C4-2B (cell line): ENCODE results near the gene NFIC.
"Not testable (repeated sequence)": the region's sequence is repeated elsewhere in the genome, so short reads cannot be mapped to it uniquely, and the experiment has no call there.

Experiments used
- H3K27ac ChIP-seq: fragments of 450-650 bp; 2 replicates; pipeline ENCODE4 v1.5.1; 2017
- CTCF ChIP-seq: fragments of 450-650 bp; conservative IDR thresholded peaks from 2 replicates; pipeline ENCODE4 v1.5.1; 2017; ENCODE audit warnings: mild to moderate bottlenecking
- ZFX ChIP-seq: fragments of 450-650 bp; IDR thresholded peaks from 2 replicates; pipeline ENCODE4 v1.6.1; 2017

NFIC gene

GRCh38 chr19:3342246-3342645 is 24.1 kb upstream of the NFIC start:
- H3K27ac ChIP-seq, result no peak overlapping the region
- no peak for TF ChIP-seq CTCF
- TF ChIP-seq ZFX, result no peak

DNA sequence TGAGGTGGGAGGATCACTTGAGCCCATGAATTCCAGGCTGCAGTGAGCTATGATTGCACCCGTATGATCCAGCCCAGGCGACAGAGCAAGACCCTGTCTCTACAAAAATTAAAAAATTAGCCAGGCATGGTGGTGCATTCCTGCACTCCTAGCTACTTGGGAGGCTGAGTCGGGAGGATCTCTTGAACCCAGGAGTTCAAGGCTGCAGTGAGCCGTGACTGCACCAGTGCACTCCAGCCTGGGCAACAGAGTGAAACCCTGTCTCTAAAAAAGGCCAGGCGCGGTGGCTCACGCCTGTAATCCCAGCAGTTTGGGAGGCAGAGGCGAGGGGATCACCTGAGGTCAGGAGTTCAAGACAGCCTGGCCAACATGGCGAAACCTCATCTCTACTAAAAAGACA is 23.4 kb upstream of the NFIC start:
- H3K27ac ChIP-seq, result peak overlapping the region; percentile 29

DNA sequence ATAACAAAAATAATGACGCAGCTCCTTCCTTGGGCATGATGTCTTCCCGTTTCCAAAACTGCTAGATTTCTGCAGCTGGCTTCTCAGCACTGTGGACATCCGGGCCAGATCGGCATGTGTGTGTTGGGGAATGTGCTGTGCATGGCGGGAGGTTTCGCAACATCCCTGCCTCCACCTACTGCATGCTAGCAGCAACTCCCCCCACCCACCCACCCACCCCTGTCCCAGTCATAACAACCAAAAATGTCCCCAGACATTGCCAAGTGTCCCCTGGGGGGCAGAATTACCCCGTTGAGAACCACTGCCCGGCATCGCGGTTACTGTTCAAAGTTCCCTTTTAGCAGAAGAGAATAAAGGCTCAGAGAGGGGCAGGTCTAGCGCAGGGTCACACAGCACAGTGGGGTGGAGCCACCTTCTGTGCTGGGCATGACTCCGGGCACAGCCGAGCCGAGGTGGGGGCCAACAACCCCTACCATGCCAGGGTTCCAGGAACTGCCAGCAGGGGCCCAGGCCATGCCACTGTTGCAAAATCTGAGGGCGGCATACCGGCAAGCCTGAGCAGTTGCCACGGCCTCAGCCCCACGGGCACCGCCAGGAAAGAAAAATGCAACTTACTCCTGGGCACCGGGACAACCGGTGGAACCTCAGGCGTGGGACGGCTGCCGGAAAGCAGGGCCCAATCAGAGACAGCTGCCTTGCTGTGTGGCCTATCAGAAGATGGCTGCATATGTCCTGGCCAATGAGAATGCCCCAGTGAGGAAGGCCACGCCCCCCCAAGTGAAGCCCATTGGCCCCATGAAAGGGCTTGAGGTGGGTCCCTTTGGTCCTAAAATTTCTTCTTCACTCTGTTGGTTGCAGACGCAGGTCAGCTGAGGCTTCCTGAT is 22.5 kb upstream of the NFIC start:
- TF ChIP-seq CTCF (no peak), ZFX (no peak)

GRCh38 chr19:3344608-3345598 is 21.5 kb upstream of the NFIC start:
- no peak overlapping the region for H3K27ac ChIP-seq
- no peak for TF ChIP-seq CTCF

More for the DNA sequence above, 22.5 kb upstream of the NFIC start:
- H3K27ac ChIP-seq, result peak overlapping the region; percentile 29

GRCh38 chr19:3345850-3346460 is 20.4 kb upstream of the NFIC start:
- no peak overlapping the region for H3K27ac ChIP-seq

DNA sequence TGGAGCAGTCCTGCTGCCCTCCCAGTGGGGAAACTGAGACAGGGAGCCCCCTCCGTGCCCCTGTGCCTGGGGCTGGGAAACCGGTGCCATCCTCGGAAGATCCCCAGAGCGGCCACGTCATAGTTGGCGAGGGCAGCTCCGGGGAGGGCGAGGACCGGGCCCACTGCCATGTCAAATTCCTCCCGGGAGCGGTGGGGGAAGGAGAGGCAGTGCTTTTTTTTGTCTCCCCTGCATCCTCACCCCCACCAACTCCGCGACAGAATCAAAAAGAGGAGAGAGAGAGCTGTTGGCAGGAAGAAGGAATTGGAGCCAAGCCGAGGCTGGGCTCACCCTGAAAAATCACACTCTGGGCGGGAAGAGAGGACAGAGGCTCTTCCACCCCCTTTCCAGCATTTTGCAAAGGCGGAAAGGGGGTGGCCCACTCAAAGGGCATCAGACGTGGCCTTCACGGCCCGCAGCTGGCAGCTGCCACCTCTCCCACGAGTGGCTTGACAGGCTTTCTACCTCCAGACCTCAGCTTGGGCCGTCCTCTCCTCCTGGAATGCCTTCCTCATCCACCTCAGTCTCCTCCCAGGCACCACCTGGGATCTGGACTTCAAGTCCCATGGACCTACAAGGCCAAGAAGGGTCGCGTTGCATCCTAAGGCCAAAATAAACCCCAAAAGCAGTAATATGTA is 19.6 kb upstream of the NFIC start:
- no peak overlapping the region for H3K27ac ChIP-seq
- TF ChIP-seq ZFX (no peak), CTCF (no peak)

More at GRCh38 chr19:3345850-3346460, 20.4 kb upstream of the NFIC start:
- no peak for TF ChIP-seq CTCF
- TF ChIP-seq ZFX, result no peak

GRCh38 chr19:3348042-3348441 is 18.3 kb upstream of the NFIC start:
- TF ChIP-seq ZFX (no peak), CTCF (no peak)
- no peak overlapping the region for H3K27ac ChIP-seq

GRCh38 chr19:3348469-3348868 is 17.9 kb upstream of the NFIC start:
- H3K27ac ChIP-seq, result not testable (repeated sequence)
